ENCODE data around the gene PCDHGB4. TPM values are rescaled to one million over a fixed set of nuclear protein-coding genes. Genes with fewer than 3 reads are reported as not detected.
A peak's percentile ranks its signal among the peaks of the same experiment; 100 is the strongest.

Gene PCDHGB4
- total and polyA plus RNA-seq, 9 of the 15 experiments (the other 6 are each of a cell fraction or from before 2014, with no cell fraction given) = 0.01 to 0.14 (median 0.03) TPM; not detected in 5

DNA sequence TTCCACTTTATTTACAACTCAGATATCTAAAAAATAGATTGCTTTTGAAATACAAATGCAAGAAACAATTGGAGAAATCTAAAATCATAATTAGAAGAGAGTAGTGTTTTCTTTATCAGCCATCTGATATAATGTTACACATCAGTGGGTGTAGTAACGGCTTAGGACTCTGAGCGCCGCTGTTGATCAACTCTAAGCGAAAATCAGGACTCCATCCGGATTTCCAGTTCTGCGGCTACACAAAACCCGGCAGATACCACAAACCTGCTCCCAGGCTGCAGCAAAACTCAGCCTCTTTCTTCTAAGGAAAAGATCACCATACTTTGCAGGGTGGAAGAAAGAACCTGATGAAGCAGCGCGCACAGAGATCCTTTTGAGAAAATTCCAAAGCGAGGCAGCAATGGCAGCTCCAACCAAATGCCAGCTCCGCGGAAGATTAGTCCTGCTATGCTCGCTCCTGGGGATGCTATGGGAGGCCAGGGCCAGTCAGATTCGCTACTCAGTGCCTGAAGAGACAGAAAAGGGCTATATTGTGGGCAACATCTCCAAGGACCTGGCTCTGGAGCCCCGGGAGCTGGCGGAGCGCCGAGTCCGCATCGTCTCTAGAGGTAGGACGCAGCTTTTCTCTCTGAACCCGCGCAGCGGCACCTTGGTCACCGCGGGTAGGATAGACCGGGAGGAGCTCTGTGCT lies 15.2 kb downstream of the PCDHGB4 start, which contains the start of gene PCDHGA9:
PCDHGA9 (plus strand) TSS at position 226 of the 691 bp plus-strand sequence; CDS start at position 401, 175 bp downstream.
- no peak within 1 kb of the TSS for H3K4me3 ChIP-seq
- no peak within 1 kb of the TSS for H2AFZ ChIP-seq (ENCODE audit: low read depth, low read length)
- intact Hi-C loops (cut with micrococcal nuclease) (no loop called here), in situ Hi-C loops (cut with MboI) (no loop called here)
- DNase-seq (ENCODE audit: extremely low read depth in 1 of 4, low spot score in 3 of 4) (peak; percentile 34 to 60 (median 38)), ATAC-seq (peak; percentile 78), FAIRE-seq (peak; percentile 68)
- no peaks in the 10 kb centered on the region for H3K9me1 ChIP-seq (ENCODE audit: control insufficient read depth, insufficient read depth, low read length)
- no peak within 1 kb of the TSS for H3K27ac ChIP-seq (ENCODE audit: extremely low read depth, low read depth, low read length)
- POLR2A ChIA-PET = no interaction called here
- no peaks in the 10 kb centered on the region for H3K36me3 ChIP-seq (ENCODE audit: control insufficient read depth, insufficient read depth, low read length)
- H3K9me3 ChIP-seq (replicated peaks; ENCODE audit: control insufficient read depth, insufficient read depth, low read depth, low read length) = peaks cover 2% of the 10 kb centered on the region; the same call in 1 of the 2 replicates
- no peaks in the 10 kb centered on the region for H3K79me2 ChIP-seq (ENCODE audit: control insufficient read depth, insufficient read depth, low read length)
- CTCF ChIA-PET (ENCODE audit: low intra/inter-chr PET ratio) = interaction anchor here (1.2 to 2.1 kb wide), 2 partner anchors 122 to 161 kb away, joined by 5 to 10 read pairs; no protein-coding TSS in a partner anchor
- no TSS peak for BruUV-seq (replicated peaks)
- no peaks in the 10 kb centered on the region for H4K20me1 ChIP-seq (replicated peaks; ENCODE audit: control insufficient read depth, insufficient read depth, low read length)
- WGBS (ENCODE audit: insufficient coverage, low coverage, missing lambda C conversion rate) = 11% methylated on average over 22 of the region's 27 CpGs
- H3K9ac ChIP-seq (ENCODE audit: insufficient read depth in 1 of 2, low read depth in 2 of 2, low read length in 2 of 2) = no peak within 1 kb of the TSS
- peaks cover 3 to 30% of the 10 kb centered on the region in 2 experiments; a peak in 3 of 5 replicates for H3K27me3 ChIP-seq (ENCODE audit: control insufficient read depth in 2 of 2, insufficient read depth in 2 of 2, low read length in 2 of 2)
- H3K4me2 ChIP-seq (ENCODE audit: insufficient read depth, low read length) = no peak within 1 kb of the TSS
- H3K4me1 ChIP-seq (replicated peaks in 1 of 2; ENCODE audit: control insufficient read depth in 2 of 2, insufficient read depth in 2 of 2, low read length in 2 of 2) = peaks cover 0 to 9% of the 10 kb centered on the region in 2 experiments; a peak in 3 of 5 replicates
- peak in 1 of 2 experiments; percentile 41; a peak in 2 of 4 replicates for TF ChIP-seq RAD21 (CRISPR knock-in tag; conservative IDR thresholded peaks at IDR 0.05 in 1 of 2, IDR thresholded peaks at IDR 0.05 in 1 of 2)
- no peak for TF ChIP-seq FIP1L1 (IDR thresholded peaks at IDR 0.05; ENCODE audit: low read depth, low read length, poor library complexity, severe bottlenecking)
- no peak for TF ChIP-seq IRF1 (CRISPR knock-in tag; IDR thresholded peaks at IDR 0.05; ENCODE audit: borderline replicate concordance)
- no peak for TF ChIP-seq HINFP (tag; conservative IDR thresholded peaks at IDR 0.05; ENCODE audit: low read depth)
- TF ChIP-seq HNRNPL (IDR thresholded peaks at IDR 0.05; ENCODE audit: low read depth, low read length) = no peak
- TF ChIP-seq JUNB (CRISPR knock-in tag; conservative IDR thresholded peaks at IDR 0.05) = no peak
- TF ChIP-seq GATAD2B (IDR thresholded peaks at IDR 0.05; ENCODE audit: borderline replicate concordance) = no peak
- 0 out of 2 replicates have a peak, but pooled peaks have one; percentile 13 for TF ChIP-seq SMC3 (conservative IDR thresholded peaks at IDR 0.05; ENCODE audit: insufficient read depth, low read depth, low read length)
- no peak for TF ChIP-seq SMAD2 (IDR thresholded peaks at IDR 0.05; ENCODE audit: low read depth, low read length)
- TF ChIP-seq MAZ (CRISPR knock-in tag; conservative IDR thresholded peaks at IDR 0.05 in 1 of 2, IDR thresholded peaks at IDR 0.05 in 1 of 2) = no peak
- TF ChIP-seq YY1 (IDR thresholded peaks at IDR 0.05; ENCODE audit: borderline replicate concordance in 1 of 3, control insufficient read depth in 1 of 3, extremely low read depth in 1 of 3, insufficient read depth in 3 of 3, insufficient read length in 1 of 3, insufficient replicate concordance in 2 of 3, low read depth in 1 of 3, low read length in 2 of 3) = no peak
